Epithelial cell of esophagus (primary cell): ENCODE data around the gene POU2F1.

Source experiments
- DNase-seq: peaks from one replicate; pipeline ENCODE4 v3.0.0; 2010; ENCODE audit warnings: low read depth
- H3K4me3 ChIP-seq: 2 replicates; pipeline ENCODE4 v1.5.1; 2011; ENCODE audit warnings: mild to moderate bottlenecking, low read length, control low read depth
- CTCF ChIP-seq: IDR thresholded peaks from 2 replicates; pipeline ENCODE4 v1.5.1; 2011; ENCODE audit warnings: low read depth, mild to moderate bottlenecking, low read length, control low read depth, inconsistent platforms; ENCODE audit not compliant: insufficient read depth; ENCODE audit errors: missing control alignments

Gene POU2F1

GRCh38 chr1:167369933-167370332, 149.2 kb downstream of the POU2F1 start:
- no peak overlapping the region for H3K4me3 ChIP-seq
- DNase-seq = peak; percentile 54
- TF ChIP-seq CTCF = no peak

GRCh38 chr1:167371030-167371429, 150.3 kb downstream of the POU2F1 start:
- TF ChIP-seq CTCF = no peak

GRCh38 chr1:167373398-167373797, 152.7 kb downstream of the POU2F1 start:
- TF ChIP-seq CTCF = no peak
- DNase-seq = no peak
- no peak overlapping the region for H3K4me3 ChIP-seq

More at GRCh38 chr1:167371030-167371429, 150.3 kb downstream of the POU2F1 start:
- no peak for DNase-seq
- H3K4me3 ChIP-seq = no peak overlapping the region

GRCh38 chr1:167373986-167374385, 153.3 kb downstream of the POU2F1 start:
- TF ChIP-seq CTCF = no peak
- H3K4me3 ChIP-seq = no peak overlapping the region
- DNase-seq = no peak

- DNase-seq = no peak
- no peak for TF ChIP-seq CTCF
- no peak overlapping the region for H3K4me3 ChIP-seq
Observed at GRCh38 chr1:167375949-167376348, 155.3 kb downstream of the POU2F1 start.

GRCh38 chr1:167387251-167387910, 166.7 kb downstream of the POU2F1 start:
- DNase-seq = no peak
- no peak for TF ChIP-seq CTCF
- H3K4me3 ChIP-seq = no peak overlapping the region

GRCh38 chr1:167388976-167389375, 168.3 kb downstream of the POU2F1 start:
- H3K4me3 ChIP-seq = no peak overlapping the region
- no peak for DNase-seq
- no peak for TF ChIP-seq CTCF
